Liver (tissue), 9 donors: Measurements from ENCODE around the gene GFRA1. TPM values are rescaled to one million over a fixed set of nuclear protein-coding genes. Genes with fewer than 3 reads are reported as not detected.

Source experiments
- DNase-seq: peaks from one replicate; pipeline ENCODE4 v3.0.0-alpha.2; 2017; ENCODE audit warnings: low spot score
- H3K27ac ChIP-seq, 2 donors: one replicate each; pipeline ENCODE4 v1.7.0; 2013; ENCODE audit warnings: inconsistent platforms in 2 of 2, low read length in 2 of 2, control low read depth in 1 of 2, low read depth in 1 of 2, mild to moderate bottlenecking in 1 of 2
- H3K27me3 ChIP-seq, 4 donors: one replicate each; pipeline versions ENCODE4 v1.6.1 to v1.7.0; 2013; ENCODE audit warnings: low read length in 3 of 4, inconsistent platforms in 1 of 4, mild to moderate bottlenecking in 1 of 4, moderate library complexity in 1 of 4; ENCODE audit not compliant: control insufficient read depth in 4 of 4, insufficient read depth in 4 of 4
- H3K36me3 ChIP-seq, 4 donors: one replicate each; pipeline versions ENCODE4 v1.6.1 to v1.7.0; 2013; ENCODE audit warnings: low read length in 3 of 4, mild to moderate bottlenecking in 3 of 4, low read depth in 1 of 4, moderate library complexity in 1 of 4; ENCODE audit not compliant: control insufficient read depth in 4 of 4, insufficient read depth in 3 of 4
- H3K4me1 ChIP-seq, 4 donors: one replicate each; pipeline versions ENCODE4 v1.6.1 to v1.7.0; 2013; ENCODE audit warnings: low read length in 3 of 4, mild to moderate bottlenecking in 3 of 4, moderate library complexity in 1 of 4; ENCODE audit not compliant: control insufficient read depth in 4 of 4, insufficient read depth in 4 of 4
- H3K4me3 ChIP-seq, 3 donors: one replicate each; pipeline versions ENCODE4 v1.6.1 to v1.7.0; 2013; ENCODE audit warnings: low read length in 3 of 3, control low read depth in 1 of 3, low read depth in 1 of 3, mild to moderate bottlenecking in 1 of 3
- H3K9ac ChIP-seq, 2 donors: one replicate each; pipeline ENCODE4 v1.7.0; 2013; ENCODE audit warnings: low read length in 2 of 2, mild to moderate bottlenecking in 2 of 2, moderate library complexity in 2 of 2, control low read depth in 1 of 2, low read depth in 1 of 2
- H3K9me3 ChIP-seq, 4 donors: one replicate each; pipeline versions ENCODE4 v1.6.1 to v1.7.0; 2013; ENCODE audit warnings: low read length in 3 of 4; ENCODE audit not compliant: control insufficient read depth in 4 of 4
- CTCF ChIP-seq: fragments of 150-350 bp; IDR thresholded peaks from 2 replicates; pipeline ENCODE4 v1.5.1; 2017; ENCODE audit warnings: improper control_type of control experiment, low read depth, low read length; ENCODE audit not compliant: missing input control
- EGR1 ChIP-seq, 2 donors: IDR thresholded peaks; 2 replicates each; pipeline ENCODE4 v1.6.1; 2016 to 2018; ENCODE audit warnings: antibody characterized with exemption in 2 of 2, low read depth in 2 of 2
- FOXA1 ChIP-seq: IDR thresholded peaks from 2 replicates; pipeline ENCODE4 v1.6.1; 2016; ENCODE audit warnings: antibody characterized with exemption
- FOXA2 ChIP-seq: IDR thresholded peaks from 2 replicates; pipeline ENCODE4 v1.6.1; 2016; ENCODE audit warnings: antibody characterized with exemption
- GABPA ChIP-seq, 2 donors: IDR thresholded peaks in 1 of 2; conservative IDR thresholded peaks in 1 of 2; 2 replicates each; pipeline ENCODE4 v1.6.1; 2016; ENCODE audit warnings: antibody characterized with exemption in 2 of 2, mild to moderate bottlenecking in 1 of 2, moderate library complexity in 1 of 2
- HNF4A ChIP-seq, 2 donors: conservative IDR thresholded peaks; 2 replicates each; pipeline ENCODE4 v1.6.1; 2016; ENCODE audit warnings: antibody characterized with exemption in 2 of 2, mild to moderate bottlenecking in 2 of 2
- JUND ChIP-seq, 2 donors: IDR thresholded peaks; 2 replicates each; pipeline ENCODE4 v1.6.1; 2016; ENCODE audit warnings: antibody characterized with exemption in 2 of 2
- NR2F2 ChIP-seq: IDR thresholded peaks from 2 replicates; pipeline ENCODE4 v1.6.1; 2016; ENCODE audit warnings: antibody characterized with exemption
- RAD21 ChIP-seq, 2 donors: IDR thresholded peaks; 2 replicates each; pipeline ENCODE4 v1.6.1; 2016; ENCODE audit warnings: antibody characterized with exemption in 2 of 2, mild to moderate bottlenecking in 2 of 2
- REST ChIP-seq: IDR thresholded peaks from 2 replicates; pipeline ENCODE4 v1.6.1; 2016; ENCODE audit warnings: antibody characterized with exemption, mild to moderate bottlenecking
- SP1 ChIP-seq: IDR thresholded peaks from 2 replicates; pipeline ENCODE4 v1.6.1; 2018; ENCODE audit warnings: antibody characterized with exemption, mild to moderate bottlenecking
- TAF1 ChIP-seq: conservative IDR thresholded peaks from 2 replicates; pipeline ENCODE4 v1.6.1; 2016; ENCODE audit warnings: antibody characterized with exemption, mild to moderate bottlenecking
- ZBTB33 ChIP-seq: IDR thresholded peaks from 2 replicates; pipeline ENCODE4 v1.6.1; 2016; ENCODE audit warnings: antibody characterized with exemption
- WGBS: extraction: QIAGEN DNeasy Blood & Tissue Kit; methylation state at CpG from one replicate; pipeline ENCODE4 v1.1.7; 2013; 5-methylcytosine and 5-hydroxymethylcytosine counted together
- polyA plus RNA-seq, 2 donors: library from polyadenylated mRNA; stranded (reverse) in 1 of 2; unstranded in 1 of 2; fragments of 200-250 nt in 1 of 2; fragments of >200 nt in 1 of 2; fragmentation: Nextera tagmentation in 1 of 2; extraction: Ambion mirVana in 1 of 2; gene quantifications; one replicate each; pipeline versions ENCODE4 v1.2.1 to v1.2.3, GENCODE V29; 2013 to 2015
- total RNA-seq, 2 donors: library from RNA; depleted of rRNA; stranded (reverse); fragments of >200 nt; gene quantifications; one replicate each; pipeline ENCODE4 v1.2.3, GENCODE V29; 2014
- donor health status: healthy.
- donor health status: healthy.
- donor health status: healthy.
- donor health status: healthy.
- donor health status: healthy.

GFRA1 gene
- total RNA-seq: 10 to 100 TPM; 14.2 to 53.6 TPM
- 10 to 100 TPM; 15.1 to 20.5 TPM for polyA plus RNA-seq

- Histone ChIP-seq H3K9me3 (no peaks in the 10 kb centered on the region), H3K27ac (peak within 1 kb of the TSS; percentile 82 to 90), H3K36me3 (no peaks in the 10 kb centered on the region), H3K4me1 (peaks cover 3 to 27% (median 19%) of the 10 kb centered on the region in 4 donors), H3K4me3 (peak within 1 kb of the TSS; percentile 64 to 93 (median 84)), H3K9ac (peak within 1 kb of the TSS; percentile 10 to 48), H3K27me3 (no peaks in the 10 kb centered on the region)
- no peak for DNase-seq
- TF ChIP-seq FOXA2: no peak
- no peak for TF ChIP-seq SP1
- TF ChIP-seq RAD21 (IDR thresholded peaks at IDR 0.05): peak in 1 of 2 donors; percentile 6
- peak; percentile 39 for TF ChIP-seq CTCF
- WGBS: under 1% methylated on average over 72 of the region's 72 CpGs
These were observed at the start of gene GFRA1 for GRCh38 chr10:116272440-116273283. Gene GFRA1, minus strand, starts transcription at chr10:116273206. Its CDS starts 1,177 bp downstream, at chr10:116272029.

GRCh38 chr10:116316503-116316902 lies 43.5 kb upstream of the GFRA1 start:
- no peak overlapping the region for H3K9ac ChIP-seq

GRCh38 chr10:116312548-116312947 lies 39.5 kb upstream of the GFRA1 start:
- Histone ChIP-seq H3K9me3 (no peaks in the 10 kb centered on the region), H3K27ac (no peak overlapping the region), H3K36me3 (no peaks in the 10 kb centered on the region), H3K4me1 (no peaks in the 10 kb centered on the region), H3K4me3 (no peak overlapping the region), H3K9ac (no peak overlapping the region), H3K27me3 (no peaks in the 10 kb centered on the region)
- 87% methylated on average over 4 of the region's 4 CpGs for WGBS
- no peak for DNase-seq
- TF ChIP-seq SP1 (no peak), JUND (IDR thresholded peaks at IDR 0.05) (no peak), FOXA1 (no peak), FOXA2 (no peak), NR2F2 (no peak), GABPA (IDR thresholded peaks at IDR 0.05 in 1 of 2, conservative IDR thresholded peaks at IDR 0.05 in 1 of 2) (no peak), HNF4A (conservative IDR thresholded peaks at IDR 0.05) (no peak), ZBTB33 (no peak), REST (no peak)

More at GRCh38 chr10:116316503-116316902, 43.5 kb upstream of the GFRA1 start:
- H3K27me3 ChIP-seq: no peaks in the 10 kb centered on the region
- H3K9me3 ChIP-seq: no peaks in the 10 kb centered on the region
- H3K36me3 ChIP-seq: no peaks in the 10 kb centered on the region
- DNase-seq: no peak
- 34% methylated on average over 2 of the region's 2 CpGs for WGBS
- TF ChIP-seq NR2F2: no peak
- no peak for TF ChIP-seq RAD21 (IDR thresholded peaks at IDR 0.05)
- no peak for TF ChIP-seq EGR1 (IDR thresholded peaks at IDR 0.05; ENCODE audit: low read depth in 2 of 2)
- no peak for TF ChIP-seq TAF1
- no peak overlapping the region for H3K4me3 ChIP-seq
- H3K4me1 ChIP-seq: no peaks in the 10 kb centered on the region
- H3K27ac ChIP-seq: no peak overlapping the region
